Measurements from ENCODE around the gene BPIFA1. TPM values are rescaled to one million over a fixed set of nuclear protein-coding genes. Genes with fewer than 3 reads are reported as not detected.

BPIFA1 gene
- total RNA-seq, 2 experiments from 2014 or later = not detected

GRCh38 chr20:33276303-33277113, 40.7 kb downstream of the BPIFA1 start:
- Mint-ChIP-seq H3K36me3 (no peaks in the 10 kb centered on the region), H3K27me3 (peaks cover 11% of the 10 kb centered on the region), H3K27ac (no peak overlapping the region), H3K9me3 (no peaks in the 10 kb centered on the region), H3K4me1 (no peaks in the 10 kb centered on the region), H3K4me3 (no peak overlapping the region)
- DNase-seq (no peak), ATAC-seq (ENCODE audit: low read depth) (no peak)
- POLR2A ChIA-PET = no interaction called here

- ATAC-seq (ENCODE audit: low read depth) = no peak
- no peak overlapping the region for H3K4me3 Mint-ChIP-seq
- no peak overlapping the region for H3K27ac Mint-ChIP-seq
- no peaks in the 10 kb centered on the region for H3K36me3 Mint-ChIP-seq
- peaks cover 8% of the 10 kb centered on the region for H3K27me3 Mint-ChIP-seq
- H3K4me1 Mint-ChIP-seq = no peaks in the 10 kb centered on the region
- DNase-seq = no peak
- H3K9me3 Mint-ChIP-seq = no peaks in the 10 kb centered on the region
- POLR2A ChIA-PET = no interaction called here
Measured at GRCh38 chr20:33277471-33278441, 42.0 kb downstream of the BPIFA1 start.

- H3K9me3 Mint-ChIP-seq = no peaks in the 10 kb centered on the region
- no peak for ATAC-seq (ENCODE audit: low read depth)
- H3K27me3 Mint-ChIP-seq = peaks cover 5% of the 10 kb centered on the region
- POLR2A ChIA-PET = no interaction called here
- H3K27ac Mint-ChIP-seq = no peak overlapping the region
- DNase-seq = no peak
- H3K4me1 Mint-ChIP-seq = no peaks in the 10 kb centered on the region
- no peaks in the 10 kb centered on the region for H3K36me3 Mint-ChIP-seq
- no peak overlapping the region for H3K4me3 Mint-ChIP-seq
Measured at GRCh38 chr20:33278700-33279099, 42.9 kb downstream of the BPIFA1 start.

GRCh38 chr20:33279261-33279910, 43.6 kb downstream of the BPIFA1 start:
- Mint-ChIP-seq H3K4me1 (no peaks in the 10 kb centered on the region), H3K27ac (no peak overlapping the region), H3K36me3 (no peaks in the 10 kb centered on the region), H3K27me3 (peaks cover 5% of the 10 kb centered on the region), H3K4me3 (no peak overlapping the region), H3K9me3 (no peaks in the 10 kb centered on the region)
- DNase-seq (no peak), ATAC-seq (ENCODE audit: low read depth) (no peak)
- POLR2A ChIA-PET = no interaction called here

GRCh38 chr20:33280000-33280680, 44.3 kb downstream of the BPIFA1 start:
- no peak for ATAC-seq (ENCODE audit: low read depth)
- H3K4me1 Mint-ChIP-seq = no peaks in the 10 kb centered on the region
- POLR2A ChIA-PET = no interaction called here
- H3K27ac Mint-ChIP-seq = no peak overlapping the region
- H3K27me3 Mint-ChIP-seq = peaks cover 5% of the 10 kb centered on the region
- H3K36me3 Mint-ChIP-seq = no peaks in the 10 kb centered on the region
- H3K4me3 Mint-ChIP-seq = no peak overlapping the region
- no peaks in the 10 kb centered on the region for H3K9me3 Mint-ChIP-seq
- DNase-seq = no peak

- ATAC-seq (ENCODE audit: low read depth) = no peak
Measured at GRCh38 chr20:33280775-33281174, 45.0 kb downstream of the BPIFA1 start.

GRCh38 chr20:33281550-33282146, 45.9 kb downstream of the BPIFA1 start:
- Mint-ChIP-seq H3K27me3 (peaks cover 8% of the 10 kb centered on the region), H3K4me3 (no peak overlapping the region), H3K27ac (no peak overlapping the region), H3K36me3 (no peaks in the 10 kb centered on the region), H3K9me3 (no peaks in the 10 kb centered on the region), H3K4me1 (no peaks in the 10 kb centered on the region)
- no peak for ATAC-seq (ENCODE audit: low read depth)
- POLR2A ChIA-PET = no interaction called here
- DNase-seq = no peak

More at GRCh38 chr20:33280775-33281174, 45.0 kb downstream of the BPIFA1 start:
- Mint-ChIP-seq H3K27me3 (peaks cover 5% of the 10 kb centered on the region), H3K4me1 (no peaks in the 10 kb centered on the region), H3K27ac (no peak overlapping the region), H3K9me3 (no peaks in the 10 kb centered on the region), H3K36me3 (no peaks in the 10 kb centered on the region), H3K4me3 (no peak overlapping the region)
- no peak for DNase-seq
- POLR2A ChIA-PET = no interaction called here

- POLR2A ChIA-PET = no interaction called here
- no peak for ATAC-seq (ENCODE audit: low read depth)
- no peak for DNase-seq
- Mint-ChIP-seq H3K36me3 (no peaks in the 10 kb centered on the region), H3K9me3 (no peaks in the 10 kb centered on the region), H3K27me3 (peaks cover 14% of the 10 kb centered on the region), H3K4me3 (no peak overlapping the region), H3K27ac (no peak overlapping the region), H3K4me1 (no peaks in the 10 kb centered on the region)
Measured at GRCh38 chr20:33282196-33282934, 46.6 kb downstream of the BPIFA1 start.

GRCh38 chr20:33282991-33283555, 47.3 kb downstream of the BPIFA1 start, which contains the start of gene BPIFB1:
Gene BPIFB1, plus strand, starts transcription at chr20:33283214. Its CDS starts 2,860 bp downstream, at chr20:33286074.
- POLR2A ChIA-PET = no interaction called here
- Mint-ChIP-seq H3K27me3 (peaks cover 16% of the 10 kb centered on the region), H3K4me1 (no peaks in the 10 kb centered on the region), H3K36me3 (no peaks in the 10 kb centered on the region), H3K4me3 (no peak within 1 kb of the TSS), H3K9me3 (no peaks in the 10 kb centered on the region), H3K27ac (no peak within 1 kb of the TSS)
- no peak for DNase-seq
- no peak for ATAC-seq (ENCODE audit: low read depth)

- POLR2A ChIA-PET = no interaction called here
- no peaks in the 10 kb centered on the region for H3K36me3 Mint-ChIP-seq
- H3K27me3 Mint-ChIP-seq = peaks cover 16% of the 10 kb centered on the region
- H3K9me3 Mint-ChIP-seq = no peaks in the 10 kb centered on the region
- no peak for ATAC-seq (ENCODE audit: low read depth)
- no peak overlapping the region for H3K4me3 Mint-ChIP-seq
- DNase-seq = no peak
- H3K27ac Mint-ChIP-seq = no peak overlapping the region
- H3K4me1 Mint-ChIP-seq = no peaks in the 10 kb centered on the region
Measured at GRCh38 chr20:33284284-33284683, 48.5 kb downstream of the BPIFA1 start.

- no peak for DNase-seq
Measured at GRCh38 chr20:33284937-33285336, 49.1 kb downstream of the BPIFA1 start.

More at GRCh38 chr20:33284937-33285336, 49.1 kb downstream of the BPIFA1 start:
- H3K36me3 Mint-ChIP-seq = no peaks in the 10 kb centered on the region
- no peak overlapping the region for H3K4me3 Mint-ChIP-seq
- H3K27ac Mint-ChIP-seq = no peak overlapping the region
- POLR2A ChIA-PET = no interaction called here
- H3K27me3 Mint-ChIP-seq = peaks cover 13% of the 10 kb centered on the region
- ATAC-seq (ENCODE audit: low read depth) = no peak
- H3K4me1 Mint-ChIP-seq = no peaks in the 10 kb centered on the region
- H3K9me3 Mint-ChIP-seq = no peaks in the 10 kb centered on the region

All from activated naive CD8-positive, alpha-beta T cell treated with anti-CD3 and anti-CD28 coated beads, Interleukin-2, amount 10 ng/mL, durations not matched to agents 7 days and 5 days (primary cell).